GM18861 (cell line): Measurements from ENCODE around the gene DNMT1.
A peak's percentile ranks its signal among the peaks of the same experiment; 100 is the strongest.
"Not testable (repeated sequence)": the region's sequence is repeated elsewhere in the genome, so short reads cannot be mapped to it uniquely, and the experiment has no call there.

Experiments used
- ATAC-seq: cut with Tn5 transposase; IDR thresholded peaks from one replicate; pipeline ENCODE4 v1.9.1; 2021; ENCODE audit not compliant: unreplicated experiment

Gene DNMT1

GRCh38 chr19:10194500-10195198 is at the start of gene DNMT1:
DNMT1 (minus strand) TSS chr19:10194953; CDS start chr19:10194899, 54 bp downstream.
- peak; percentile 60 for ATAC-seq

- no peak for ATAC-seq
These were observed 48.9 kb upstream of the DNMT1 start for GRCh38 chr19:10243606-10244005.

- ATAC-seq, result not testable (repeated sequence)
These were observed 47.2 kb upstream of the DNMT1 start for GRCh38 chr19:10241826-10242449.

GRCh38 chr19:10238172-10238783 is 43.5 kb upstream of the DNMT1 start:
- ATAC-seq, result no peak

- ATAC-seq, result no peak
These were observed 42.9 kb upstream of the DNMT1 start for GRCh38 chr19:10237702-10238101.

GRCh38 chr19:10235409-10235808 is 40.7 kb upstream of the DNMT1 start:
- ATAC-seq, result not testable (repeated sequence)

- no peak for ATAC-seq
These were observed 40.2 kb upstream of the DNMT1 start for GRCh38 chr19:10235003-10235402.

- no peak for ATAC-seq
These were observed 39.2 kb upstream of the DNMT1 start for GRCh38 chr19:10233946-10234345.

- ATAC-seq, result no peak
These were observed 37.0 kb upstream of the DNMT1 start for GRCh38 chr19:10231612-10232228.

GRCh38 chr19:10230861-10231611 is 36.3 kb upstream of the DNMT1 start, which contains the start of gene S1PR2:
S1PR2 (minus strand) TSS chr19:10231331; CDS start chr19:10224905, 6,426 bp downstream.
- ATAC-seq, result no peak

- ATAC-seq, result no peak
These were observed 35.6 kb upstream of the DNMT1 start for GRCh38 chr19:10230173-10230860.

GRCh38 chr19:10228920-10229319 is 34.2 kb upstream of the DNMT1 start:
- no peak for ATAC-seq

GRCh38 chr19:10228393-10228792 is 33.6 kb upstream of the DNMT1 start:
- no peak for ATAC-seq

GRCh38 chr19:10227026-10227971 is 32.5 kb upstream of the DNMT1 start:
- no peak for ATAC-seq

- no peak for ATAC-seq
These were observed 31.7 kb upstream of the DNMT1 start for GRCh38 chr19:10226376-10227025.

- ATAC-seq, result no peak
These were observed 31.2 kb upstream of the DNMT1 start for GRCh38 chr19:10226021-10226375.

- ATAC-seq, result no peak
These were observed 29.6 kb upstream of the DNMT1 start for GRCh38 chr19:10224337-10224736.

GRCh38 chr19:10223488-10224213 is 28.9 kb upstream of the DNMT1 start:
- ATAC-seq, result no peak
